ENCODE measurements around the gene CYTH3. TPM values are rescaled to one million over a fixed set of nuclear protein-coding genes. Genes with fewer than 3 reads are reported as not detected.

Gene CYTH3
- polyA plus RNA-seq, 1 donor (not counting 4 experiments of a cell fraction or from before 2014, with no cell fraction given): 28.4 TPM

DNA sequence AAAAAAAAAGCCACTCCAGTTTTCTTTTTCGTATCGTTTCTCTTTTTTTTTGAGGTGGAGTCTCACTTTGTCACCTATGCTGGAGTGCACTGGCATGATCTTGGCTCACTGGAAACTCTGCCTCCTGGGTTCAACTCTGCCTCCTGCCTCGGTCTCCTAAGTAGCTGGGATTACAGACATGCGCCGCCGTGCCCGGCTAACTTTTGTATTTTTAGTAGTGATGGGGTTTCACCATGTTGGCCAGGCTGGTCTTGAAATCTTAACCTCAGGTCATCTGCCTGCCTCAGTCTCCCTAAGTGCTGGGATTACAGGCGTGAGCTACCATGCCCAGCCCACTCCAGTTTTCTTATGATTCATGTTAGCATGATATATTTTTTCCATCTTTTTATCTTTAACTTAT, 148.6 kb downstream of the CYTH3 start:
- dilution Hi-C loops (cut with MboI; ENCODE audit: extremely low pct_ligation_motif_present, low sequenced_read_pairs): no loop called here
- no peak for DNase-seq (ENCODE audit: low read depth, low spot score)
- Histone ChIP-seq H3K4me3 (ENCODE audit: control insufficient read depth in 2 of 3, extremely low read depth in 1 of 3, insufficient read depth in 2 of 3, low read depth in 1 of 3, low read length in 3 of 3) (no peak overlapping the region), H3K9me3 (ENCODE audit: control insufficient read depth, low read depth, low read length) (peaks cover 8% of the 10 kb centered on the region), H3K9ac (ENCODE audit: control insufficient read depth, extremely low read depth, insufficient read depth, low read length) (no peak overlapping the region), H3K79me2 (ENCODE audit: control insufficient read depth, insufficient read depth, low read length) (peaks cover 24% of the 10 kb centered on the region), H2AFZ (ENCODE audit: control insufficient read depth, low read length) (no peak overlapping the region), H3K27me3 (ENCODE audit: control insufficient read depth, extremely low read depth, insufficient read depth, low read length) (no peaks in the 10 kb centered on the region), H3K36me3 (ENCODE audit: control insufficient read depth in 2 of 2, extremely low read depth in 1 of 2, insufficient read depth in 2 of 2, low read length in 2 of 2) (peaks cover 16 to 24% of the 10 kb centered on the region in 2 experiments), H4K20me1 (ENCODE audit: control insufficient read depth, extremely low read depth, insufficient read depth, low read length) (no peaks in the 10 kb centered on the region), H3K9me1 (ENCODE audit: control insufficient read depth, extremely low read depth, insufficient read depth, low read length) (no peaks in the 10 kb centered on the region), H3K27ac (ENCODE audit: control insufficient read depth, insufficient read depth, low read length) (no peak overlapping the region), H3K4me1 (ENCODE audit: control insufficient read depth, extremely low read depth, insufficient read depth, low read length) (no peaks in the 10 kb centered on the region), H3K4me2 (ENCODE audit: control insufficient read depth, extremely low read depth, insufficient read depth, low read depth, low read length) (no peak overlapping the region)
- TF ChIP-seq CTCF (optimal IDR thresholded peaks at IDR 0.05 in 1 of 3, IDR thresholded peaks at IDR 0.05 in 1 of 3, conservative IDR thresholded peaks at IDR 0.05 in 1 of 3; ENCODE audit: extremely low read depth in 1 of 3, insufficient read depth in 2 of 3, low read length in 3 of 3): no peak
- no peak for TF ChIP-seq EZH2 (IDR thresholded peaks at IDR 0.05; ENCODE audit: low read length)
- no peak for FAIRE-seq

- dilution Hi-C loops (cut with MboI; ENCODE audit: extremely low pct_ligation_motif_present, low sequenced_read_pairs): no loop called here
- Histone ChIP-seq H2AFZ (ENCODE audit: control insufficient read depth, low read length) (no peak overlapping the region), H3K79me2 (ENCODE audit: control insufficient read depth, insufficient read depth, low read length) (peaks cover 10% of the 10 kb centered on the region), H3K4me1 (ENCODE audit: control insufficient read depth, extremely low read depth, insufficient read depth, low read length) (no peaks in the 10 kb centered on the region), H4K20me1 (ENCODE audit: control insufficient read depth, extremely low read depth, insufficient read depth, low read length) (no peaks in the 10 kb centered on the region), H3K4me3 (ENCODE audit: control insufficient read depth in 2 of 3, extremely low read depth in 1 of 3, insufficient read depth in 2 of 3, low read depth in 1 of 3, low read length in 3 of 3) (no peak overlapping the region), H3K9me3 (ENCODE audit: control insufficient read depth, low read depth, low read length) (peaks cover 8% of the 10 kb centered on the region), H3K36me3 (ENCODE audit: control insufficient read depth in 2 of 2, extremely low read depth in 1 of 2, insufficient read depth in 2 of 2, low read length in 2 of 2) (peaks cover 18 to 33% of the 10 kb centered on the region in 2 experiments), H3K9me1 (ENCODE audit: control insufficient read depth, extremely low read depth, insufficient read depth, low read length) (no peaks in the 10 kb centered on the region), H3K27ac (ENCODE audit: control insufficient read depth, insufficient read depth, low read length) (no peak overlapping the region), H3K9ac (ENCODE audit: control insufficient read depth, extremely low read depth, insufficient read depth, low read length) (no peak overlapping the region), H3K4me2 (ENCODE audit: control insufficient read depth, extremely low read depth, insufficient read depth, low read depth, low read length) (no peak overlapping the region), H3K27me3 (ENCODE audit: control insufficient read depth, extremely low read depth, insufficient read depth, low read length) (no peaks in the 10 kb centered on the region)
- TF ChIP-seq CTCF (optimal IDR thresholded peaks at IDR 0.05 in 1 of 3, IDR thresholded peaks at IDR 0.05 in 1 of 3, conservative IDR thresholded peaks at IDR 0.05 in 1 of 3; ENCODE audit: extremely low read depth in 1 of 3, insufficient read depth in 2 of 3, low read length in 3 of 3) (no peak), EZH2 (IDR thresholded peaks at IDR 0.05; ENCODE audit: low read length) (no peak)
- no peak for FAIRE-seq
- peak; percentile 19 for DNase-seq (ENCODE audit: low read depth, low spot score)
These were observed 151.3 kb downstream of the CYTH3 start for GRCh38 chr7:6121141-6121540.
